Hepatocyte (in vitro differentiated cells): ENCODE results near the gene SLC25A25. TPM values are rescaled to one million over a fixed set of nuclear protein-coding genes. Genes with fewer than 3 reads are reported as not detected.
A peak's percentile ranks its signal among the peaks of the same experiment; 100 is the strongest.

Source experiments
- DNase-seq: peaks from one replicate; pipeline ENCODE4 v3.0.0-alpha.2; 2016; ENCODE audit warnings: low spot score
- H2AFZ ChIP-seq: fragments of 200-600 bp; sonication (generic); 2 replicates; pipeline ENCODE4 v1.6.0; 2016; ENCODE audit warnings: antibody characterized with exemption, mild to moderate bottlenecking
- H3K27ac ChIP-seq: fragments of 200-600 bp; sonication (generic); 2 replicates; pipeline ENCODE4 v1.5.1; 2016; ENCODE audit warnings: mild to moderate bottlenecking
- H3K27me3 ChIP-seq: fragments of 200-600 bp; sonication (generic); 2 replicates; pipeline ENCODE4 v1.6.1; 2016
- H3K36me3 ChIP-seq: fragments of 200-600 bp; sonication (generic); replicated peaks from 2 replicates; pipeline ENCODE4 v1.5.1; 2016; ENCODE audit warnings: low read depth; ENCODE audit not compliant: insufficient read depth
- H3K4me1 ChIP-seq: fragments of 200-600 bp; sonication (generic); 2 replicates; pipeline ENCODE4 v1.5.1; 2016; ENCODE audit warnings: mild to moderate bottlenecking, moderate library complexity; ENCODE audit not compliant: insufficient read depth
- H3K4me2 ChIP-seq: fragments of 200-600 bp; sonication (generic); 2 replicates; pipeline ENCODE4 v1.6.0; 2016
- H3K4me3 ChIP-seq: fragments of 200-600 bp; sonication (generic); 2 replicates; pipeline ENCODE4 v1.5.1; 2016; ENCODE audit warnings: mild to moderate bottlenecking
- H3K79me2 ChIP-seq: fragments of 200-600 bp; sonication (generic); 2 replicates; pipeline ENCODE4 v1.6.0; 2017; ENCODE audit warnings: mild to moderate bottlenecking
- H3K9me2 ChIP-seq: fragments of 200-600 bp; sonication (generic); replicated peaks from 2 replicates; pipeline ENCODE4 v1.6.0; 2017; ENCODE audit warnings: mild to moderate bottlenecking; ENCODE audit not compliant: insufficient read depth
- H3K9me3 ChIP-seq: fragments of 200-600 bp; sonication (generic); 2 replicates; pipeline ENCODE4 v1.5.1; 2016; ENCODE audit warnings: low read depth, mild to moderate bottlenecking
- H4K20me1 ChIP-seq: fragments of 200-600 bp; sonication (generic); 2 replicates; pipeline ENCODE4 v1.6.0; 2016; ENCODE audit warnings: mild to moderate bottlenecking; ENCODE audit not compliant: insufficient read depth, poor library complexity, severe bottlenecking
- EZH2 ChIP-seq: fragments of 200-600 bp; sonication (generic); IDR thresholded peaks from 2 replicates; pipeline ENCODE4 v1.6.1; 2016; ENCODE audit warnings: antibody characterized with exemption, mild to moderate bottlenecking, borderline replicate concordance
- EZH2phosphoT487 ChIP-seq: fragments of 200-600 bp; sonication (generic); IDR thresholded peaks from one replicate; pipeline ENCODE4 v1.6.1; 2018; ENCODE audit warnings: antibody characterized with exemption, mild to moderate bottlenecking, low read depth, moderate library complexity; ENCODE audit not compliant: unreplicated experiment, severe bottlenecking
- WGBS: methylation state at CpG from one replicate; pipeline ENCODE4 v1.1.6; 2016; ENCODE audit warnings: low lambda C conversion rate; ENCODE audit errors: missing lambda C conversion rate; 5-methylcytosine and 5-hydroxymethylcytosine counted together
- polyA plus RNA-seq: library from polyadenylated mRNA; unstranded; fragments of >200 nt; fragmentation: Nextera tagmentation; extraction: Ambion mirVana; gene quantifications from 2 replicates; pipeline ENCODE4 v1.2.1, GENCODE V29; 2016
- total RNA-seq: library from RNA; depleted of rRNA; stranded (reverse); fragments of >200 nt; gene quantifications from 2 replicates; pipeline ENCODE4 v1.2.3, GENCODE V29; 2014
- TF ChIP-seq, protein P1 (sequence below): fragments of 200-600 bp; sonication (generic); IDR thresholded peaks from 2 replicates; pipeline ENCODE4 v1.5.1; 2016; ENCODE audit warnings: antibody characterized with exemption, mild to moderate bottlenecking; ENCODE audit not compliant: poor library complexity

The SLC25A25 gene
- total and polyA plus RNA-seq, 2 experiments from 2014 or later: 51.0 to 62.3 TPM

DNA sequence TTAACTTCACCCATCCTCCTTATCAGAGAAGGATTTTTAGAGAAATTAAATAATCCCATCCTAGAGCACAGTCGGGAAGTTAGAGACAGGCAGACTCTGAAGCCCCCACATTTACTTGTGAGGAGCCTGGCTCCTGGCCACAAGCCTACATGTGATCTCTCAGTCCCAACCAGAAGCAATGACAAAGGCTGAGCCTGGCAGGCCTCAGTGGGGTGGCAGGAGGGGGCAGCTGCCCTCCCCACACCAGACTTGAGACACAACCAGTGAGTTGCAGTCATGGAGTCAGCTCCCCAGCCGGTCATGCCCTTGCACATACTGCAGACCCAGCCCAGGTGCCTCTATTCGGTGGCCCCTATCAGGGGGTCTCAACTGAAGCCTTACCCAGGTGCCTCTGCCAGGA is 11.9 kb upstream of the SLC25A25 start:
- peaks cover 38% of the 10 kb centered on the region for H3K4me1 ChIP-seq
- WGBS: 80% methylated on average over 3 of the region's 3 CpGs
- no peaks in the 10 kb centered on the region for H3K79me2 ChIP-seq
- no peaks in the 10 kb centered on the region for H3K36me3 ChIP-seq
- no peak overlapping the region for H3K4me3 ChIP-seq
- peak overlapping the region; percentile 39 for H3K27ac ChIP-seq
- TF ChIP-seq EZH2phosphoT487: no peak
- TF ChIP-seq, protein P1, sequence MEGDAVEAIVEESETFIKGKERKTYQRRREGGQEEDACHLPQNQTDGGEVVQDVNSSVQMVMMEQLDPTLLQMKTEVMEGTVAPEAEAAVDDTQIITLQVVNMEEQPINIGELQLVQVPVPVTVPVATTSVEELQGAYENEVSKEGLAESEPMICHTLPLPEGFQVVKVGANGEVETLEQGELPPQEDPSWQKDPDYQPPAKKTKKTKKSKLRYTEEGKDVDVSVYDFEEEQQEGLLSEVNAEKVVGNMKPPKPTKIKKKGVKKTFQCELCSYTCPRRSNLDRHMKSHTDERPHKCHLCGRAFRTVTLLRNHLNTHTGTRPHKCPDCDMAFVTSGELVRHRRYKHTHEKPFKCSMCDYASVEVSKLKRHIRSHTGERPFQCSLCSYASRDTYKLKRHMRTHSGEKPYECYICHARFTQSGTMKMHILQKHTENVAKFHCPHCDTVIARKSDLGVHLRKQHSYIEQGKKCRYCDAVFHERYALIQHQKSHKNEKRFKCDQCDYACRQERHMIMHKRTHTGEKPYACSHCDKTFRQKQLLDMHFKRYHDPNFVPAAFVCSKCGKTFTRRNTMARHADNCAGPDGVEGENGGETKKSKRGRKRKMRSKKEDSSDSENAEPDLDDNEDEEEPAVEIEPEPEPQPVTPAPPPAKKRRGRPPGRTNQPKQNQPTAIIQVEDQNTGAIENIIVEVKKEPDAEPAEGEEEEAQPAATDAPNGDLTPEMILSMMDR: no peak
- TF ChIP-seq EZH2: no peak
- H3K9me2 ChIP-seq: no peaks in the 10 kb centered on the region
- DNase-seq: no peak
- H4K20me1 ChIP-seq: no peaks in the 10 kb centered on the region
- no peaks in the 10 kb centered on the region for H3K9me3 ChIP-seq
- H2AFZ ChIP-seq: peak overlapping the region; percentile 33
- H3K27me3 ChIP-seq: no peaks in the 10 kb centered on the region
- H3K4me2 ChIP-seq: peak overlapping the region; percentile 35

DNA sequence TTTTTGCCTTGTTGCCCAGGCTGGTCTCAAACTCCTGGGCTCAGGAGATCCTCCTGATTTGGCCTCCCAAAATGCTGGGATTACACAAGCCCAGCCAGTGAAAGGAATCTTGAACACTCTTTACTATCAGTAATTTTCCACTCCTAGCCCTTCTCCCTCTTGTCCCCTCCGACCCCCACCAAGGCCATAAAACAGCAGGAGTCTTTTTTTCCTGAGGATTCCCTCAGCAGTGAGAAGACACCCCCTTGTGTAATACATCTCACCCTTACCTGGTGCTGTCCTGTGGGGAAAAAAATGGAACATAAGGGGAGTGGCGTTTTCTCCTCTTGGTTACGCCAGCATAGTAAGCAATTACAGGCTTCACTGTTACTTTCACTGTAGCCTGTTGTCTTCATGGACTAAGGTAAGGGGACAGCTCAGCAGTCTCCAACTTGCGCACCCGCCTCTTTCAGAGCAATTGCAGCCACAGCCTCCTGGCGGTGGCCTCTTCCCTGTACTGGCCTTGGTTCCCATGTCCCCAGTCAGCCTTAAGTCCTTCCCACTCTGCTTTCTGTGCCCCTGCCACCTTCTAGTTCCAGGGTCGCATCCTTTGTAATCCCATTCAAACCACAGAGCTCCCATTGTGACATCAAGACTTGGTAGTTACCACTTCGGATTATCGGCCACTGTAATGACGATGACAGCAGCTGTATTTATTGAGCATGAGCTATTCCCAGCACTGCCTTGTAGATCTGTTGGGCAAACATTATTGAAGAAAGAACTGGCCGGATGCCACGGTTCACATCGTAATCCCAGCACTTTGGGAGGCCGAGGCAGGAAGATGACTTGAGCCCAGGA is 10.9 kb upstream of the SLC25A25 start:
- H4K20me1 ChIP-seq: no peaks in the 10 kb centered on the region
- no peaks in the 10 kb centered on the region for H3K27me3 ChIP-seq
- H3K9me3 ChIP-seq: no peaks in the 10 kb centered on the region
- H3K27ac ChIP-seq: peak overlapping the region; percentile 39
- no peak overlapping the region for H2AFZ ChIP-seq
- no peaks in the 10 kb centered on the region for H3K79me2 ChIP-seq
- WGBS: 64% methylated on average over 14 of the region's 14 CpGs
- DNase-seq: no peak
- TF ChIP-seq, protein P1: no peak
- TF ChIP-seq EZH2phosphoT487: no peak
- TF ChIP-seq EZH2: no peak
- H3K9me2 ChIP-seq: no peaks in the 10 kb centered on the region
- H3K4me1 ChIP-seq: peaks cover 30% of the 10 kb centered on the region
- no peak overlapping the region for H3K4me2 ChIP-seq
- H3K4me3 ChIP-seq: no peak overlapping the region
- H3K36me3 ChIP-seq: no peaks in the 10 kb centered on the region

DNA sequence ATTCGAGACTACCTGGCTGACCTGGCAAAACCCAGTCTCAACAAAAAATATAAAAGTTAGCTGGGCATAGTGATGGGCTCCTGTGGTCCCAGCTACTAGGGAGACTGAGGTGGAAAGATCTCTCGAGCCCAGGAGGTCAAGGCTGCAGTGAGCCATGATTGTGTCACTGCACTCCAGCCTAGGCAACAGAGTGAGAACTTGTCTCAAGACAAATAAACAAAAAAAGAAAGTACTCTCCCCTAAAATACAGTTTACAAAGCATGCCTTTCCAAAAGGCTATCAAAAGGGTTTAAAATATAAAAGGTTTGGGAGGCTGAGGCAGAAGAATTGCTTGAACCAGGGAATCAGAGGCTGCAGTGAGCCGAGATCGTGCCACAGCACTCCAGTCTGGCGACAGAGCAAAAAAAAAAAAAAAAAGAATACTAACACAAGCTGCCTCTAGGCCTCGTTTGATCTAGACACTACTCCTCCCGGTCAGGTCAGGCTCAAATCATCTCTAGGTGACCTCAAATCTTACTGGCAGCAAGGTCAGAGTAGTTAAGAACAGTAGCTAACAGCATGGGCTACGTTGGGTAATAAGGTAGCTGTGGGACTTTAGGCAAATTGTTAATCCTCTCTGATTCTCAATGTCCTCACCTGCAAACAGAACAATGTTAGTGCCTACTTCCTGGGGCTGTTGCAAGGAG is 10.2 kb upstream of the SLC25A25 start:
- DNase-seq: no peak
- peaks cover 22% of the 10 kb centered on the region for H3K4me1 ChIP-seq
- no peaks in the 10 kb centered on the region for H3K79me2 ChIP-seq
- H3K4me3 ChIP-seq: no peak overlapping the region
- H3K27ac ChIP-seq: peak overlapping the region; percentile 24
- H4K20me1 ChIP-seq: no peaks in the 10 kb centered on the region
- 64% methylated on average over 8 of the region's 8 CpGs for WGBS
- H3K36me3 ChIP-seq: no peaks in the 10 kb centered on the region
- no peaks in the 10 kb centered on the region for H3K27me3 ChIP-seq
- no peaks in the 10 kb centered on the region for H3K9me2 ChIP-seq
- no peaks in the 10 kb centered on the region for H3K9me3 ChIP-seq
- H3K4me2 ChIP-seq: no peak overlapping the region
- TF ChIP-seq, protein P1: no peak
- TF ChIP-seq EZH2phosphoT487: no peak
- TF ChIP-seq EZH2: no peak
- no peak overlapping the region for H2AFZ ChIP-seq
